ENCODE results near the gene MCM3AP.
A peak's percentile ranks its signal among the peaks of the same experiment; 100 is the strongest.
"Not testable (repeated sequence)": the region's sequence is repeated elsewhere in the genome, so short reads cannot be mapped to it uniquely, and the experiment has no call there.

Gene MCM3AP

GRCh38 chr21:46268371-46268770 is 17.0 kb downstream of the MCM3AP start:
- no peak for DNase-seq

GRCh38 chr21:46266946-46267345 is 18.5 kb downstream of the MCM3AP start:
- DNase-seq: no peak

- DNase-seq: no peak
Measured at GRCh38 chr21:46265736-46266525, 19.5 kb downstream of the MCM3AP start.

GRCh38 chr21:46264690-46265144 is 20.7 kb downstream of the MCM3AP start:
- DNase-seq: no peak

GRCh38 chr21:46264046-46264689 is 21.2 kb downstream of the MCM3AP start:
- DNase-seq: no peak

GRCh38 chr21:46256501-46256994 is 28.9 kb downstream of the MCM3AP start:
- no peak for DNase-seq

GRCh38 chr21:46255758-46256337 is 29.6 kb downstream of the MCM3AP start:
- DNase-seq: no peak

GRCh38 chr21:46255166-46255565 is 30.2 kb downstream of the MCM3AP start:
- DNase-seq: no peak

GRCh38 chr21:46254208-46254975 is 31.0 kb downstream of the MCM3AP start:
- DNase-seq: no peak

GRCh38 chr21:46253610-46254124 is 31.7 kb downstream of the MCM3AP start:
- peak in 1 of 3 experiments; percentile 43 for DNase-seq

GRCh38 chr21:46252840-46253239 is 32.6 kb downstream of the MCM3AP start:
- no peak for DNase-seq

GRCh38 chr21:46250146-46250725 is 35.2 kb downstream of the MCM3AP start:
- no peak for DNase-seq

- no peak for DNase-seq
Measured at GRCh38 chr21:46248827-46249226, 36.6 kb downstream of the MCM3AP start.

GRCh38 chr21:46248422-46248782 is 37.0 kb downstream of the MCM3AP start:
- no peak for DNase-seq

GRCh38 chr21:46247699-46248421 is 37.6 kb downstream of the MCM3AP start:
- DNase-seq: no peak

GRCh38 chr21:46246345-46246744 is 39.1 kb downstream of the MCM3AP start:
- no peak for DNase-seq

- no peak for DNase-seq
Measured at GRCh38 chr21:46245213-46245915, 40.0 kb downstream of the MCM3AP start.

- DNase-seq: no peak
Measured at GRCh38 chr21:46244602-46245001, 40.8 kb downstream of the MCM3AP start.

- no peak for DNase-seq
Measured at GRCh38 chr21:46243960-46244361, 41.5 kb downstream of the MCM3AP start.

- no peak for DNase-seq
Measured at GRCh38 chr21:46243325-46243724, 42.1 kb downstream of the MCM3AP start.

GRCh38 chr21:46241577-46241976 is 43.8 kb downstream of the MCM3AP start:
- not testable (repeated sequence) for DNase-seq

Data from NCI-H1417 (cell line).